ENCODE data around the gene CAPS2. TPM values are rescaled to one million over a fixed set of nuclear protein-coding genes. Genes with fewer than 3 reads are reported as not detected.

Gene CAPS2
- polyA plus RNA-seq: 1.5 to 2.2 TPM (median 2.0 TPM) in 3 replicates
- polyA plus RNA-seq (2011; ENCODE audit: low read depth): 1.0 TPM
- polyA plus RNA-seq (2011; cell fraction: cytosol; rRNA removed): 1.3 and 1.6 TPM in 2 replicates
- 3.4 and 4.4 TPM in 2 replicates for polyA plus RNA-seq (2011; cell fraction: nucleus; rRNA removed)
- polyA plus RNA-seq (2012; ENCODE audit: low replicate concordance): 1.0 and 1.1 TPM in 2 replicates
- 0.95 to 6.0 TPM (median 5.6 TPM) in 3 replicates for polyA minus RNA-seq
- polyA minus RNA-seq (2011; cell fraction: cytosol; rRNA and poly(A)+ RNA removed): 1.7 TPM
- 7.2 and 9.9 TPM in 2 replicates for polyA minus RNA-seq (2011; cell fraction: nucleus; rRNA and poly(A)+ RNA removed)

DNA sequence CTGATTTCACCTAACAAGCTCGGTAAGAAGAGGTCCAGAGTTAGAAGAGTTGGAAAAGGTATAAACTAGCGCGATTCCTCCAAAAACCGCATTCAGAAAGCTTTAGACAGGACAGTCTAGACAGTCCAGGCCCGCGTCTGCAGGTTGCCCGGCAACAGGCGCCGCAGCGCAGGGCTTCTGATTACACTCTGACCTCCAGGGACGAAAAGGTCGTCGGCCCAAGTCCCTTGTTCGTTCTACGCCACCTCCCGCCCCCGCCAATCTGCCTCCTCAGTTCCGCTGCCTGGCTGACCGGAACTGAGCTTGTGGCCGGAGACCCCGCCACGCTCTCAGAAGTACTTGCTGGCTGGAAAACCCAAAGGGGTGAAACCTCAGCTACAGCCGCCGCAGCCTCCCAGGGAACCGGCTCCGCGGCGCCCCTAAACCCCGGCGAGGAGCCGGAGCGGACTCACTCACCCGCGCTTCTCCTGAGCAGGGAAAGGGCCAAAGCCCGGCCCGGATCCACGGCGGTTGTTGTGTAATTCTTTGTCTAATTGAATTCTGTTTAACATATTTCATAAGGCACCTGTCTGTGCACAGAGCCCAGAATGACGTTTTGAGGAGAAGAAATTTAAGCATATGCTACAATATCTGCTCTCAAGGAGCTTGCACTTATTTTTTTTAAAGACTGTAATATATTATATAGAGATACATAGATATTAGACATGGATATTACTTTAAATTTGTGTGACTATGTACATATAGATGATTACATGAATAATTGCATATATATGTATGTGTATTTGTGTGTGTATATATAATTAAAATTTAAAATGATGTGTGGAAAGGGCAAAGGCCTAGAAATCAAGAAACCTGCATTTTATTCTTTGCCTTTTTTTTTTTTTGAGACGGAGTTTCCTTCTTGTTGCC is at the start of gene CAPS2:
CAPS2 (minus strand) TSS at position 407 of the 909 bp plus-strand sequence. CDS start 3,826 bp downstream, outside the sequence.
- no peaks in the 10 kb centered on the region for H4K20me1 ChIP-seq (ENCODE audit: control insufficient read depth, extremely low read depth, insufficient read depth, low read length)
- FAIRE-seq: no peak
- peak within 1 kb of the TSS; percentile 98 for H3K4me2 ChIP-seq (ENCODE audit: control insufficient read depth, extremely low read depth, insufficient read depth, low read depth, low read length)
- no peak for TF ChIP-seq EZH2 (IDR thresholded peaks at IDR 0.05; ENCODE audit: low read length)
- TF ChIP-seq, protein P1, sequence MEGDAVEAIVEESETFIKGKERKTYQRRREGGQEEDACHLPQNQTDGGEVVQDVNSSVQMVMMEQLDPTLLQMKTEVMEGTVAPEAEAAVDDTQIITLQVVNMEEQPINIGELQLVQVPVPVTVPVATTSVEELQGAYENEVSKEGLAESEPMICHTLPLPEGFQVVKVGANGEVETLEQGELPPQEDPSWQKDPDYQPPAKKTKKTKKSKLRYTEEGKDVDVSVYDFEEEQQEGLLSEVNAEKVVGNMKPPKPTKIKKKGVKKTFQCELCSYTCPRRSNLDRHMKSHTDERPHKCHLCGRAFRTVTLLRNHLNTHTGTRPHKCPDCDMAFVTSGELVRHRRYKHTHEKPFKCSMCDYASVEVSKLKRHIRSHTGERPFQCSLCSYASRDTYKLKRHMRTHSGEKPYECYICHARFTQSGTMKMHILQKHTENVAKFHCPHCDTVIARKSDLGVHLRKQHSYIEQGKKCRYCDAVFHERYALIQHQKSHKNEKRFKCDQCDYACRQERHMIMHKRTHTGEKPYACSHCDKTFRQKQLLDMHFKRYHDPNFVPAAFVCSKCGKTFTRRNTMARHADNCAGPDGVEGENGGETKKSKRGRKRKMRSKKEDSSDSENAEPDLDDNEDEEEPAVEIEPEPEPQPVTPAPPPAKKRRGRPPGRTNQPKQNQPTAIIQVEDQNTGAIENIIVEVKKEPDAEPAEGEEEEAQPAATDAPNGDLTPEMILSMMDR (optimal IDR thresholded peaks at IDR 0.05 in 1 of 3, IDR thresholded peaks at IDR 0.05 in 1 of 3, conservative IDR thresholded peaks at IDR 0.05 in 1 of 3; ENCODE audit: extremely low read depth in 1 of 3, insufficient read depth in 2 of 3, low read length in 3 of 3): no peak
- no peaks in the 10 kb centered on the region for H3K79me2 ChIP-seq (ENCODE audit: control insufficient read depth, insufficient read depth, low read length)
- H3K9me1 ChIP-seq (ENCODE audit: control insufficient read depth, extremely low read depth, insufficient read depth, low read length): no peaks in the 10 kb centered on the region
- H3K9me3 ChIP-seq (ENCODE audit: control insufficient read depth, low read depth, low read length): no peaks in the 10 kb centered on the region
- dilution Hi-C loops (cut with MboI; ENCODE audit: extremely low pct_ligation_motif_present, low sequenced_read_pairs): no loop called here
- H2AFZ ChIP-seq (ENCODE audit: control insufficient read depth, low read length): peak within 1 kb of the TSS; percentile 98
- peak within 1 kb of the TSS; percentile 68 for H3K9ac ChIP-seq (ENCODE audit: control insufficient read depth, extremely low read depth, insufficient read depth, low read length)
- no peaks in the 10 kb centered on the region for H3K27me3 ChIP-seq (ENCODE audit: control insufficient read depth, extremely low read depth, insufficient read depth, low read length)
- H3K4me1 ChIP-seq (ENCODE audit: control insufficient read depth, extremely low read depth, insufficient read depth, low read length): peaks cover 10% of the 10 kb centered on the region
- H3K36me3 ChIP-seq (ENCODE audit: control insufficient read depth in 2 of 2, extremely low read depth in 1 of 2, insufficient read depth in 2 of 2, low read length in 2 of 2): no peaks in the 10 kb centered on the region
- H3K4me3 ChIP-seq (ENCODE audit: control insufficient read depth in 2 of 3, extremely low read depth in 1 of 3, insufficient read depth in 2 of 3, low read depth in 1 of 3, low read length in 3 of 3): peak within 1 kb of the TSS; percentile 64 to 80 (median 77)
- H3K27ac ChIP-seq (ENCODE audit: control insufficient read depth, insufficient read depth, low read length): no peak within 1 kb of the TSS
- no peak for DNase-seq (ENCODE audit: low read depth, low spot score)

DNA sequence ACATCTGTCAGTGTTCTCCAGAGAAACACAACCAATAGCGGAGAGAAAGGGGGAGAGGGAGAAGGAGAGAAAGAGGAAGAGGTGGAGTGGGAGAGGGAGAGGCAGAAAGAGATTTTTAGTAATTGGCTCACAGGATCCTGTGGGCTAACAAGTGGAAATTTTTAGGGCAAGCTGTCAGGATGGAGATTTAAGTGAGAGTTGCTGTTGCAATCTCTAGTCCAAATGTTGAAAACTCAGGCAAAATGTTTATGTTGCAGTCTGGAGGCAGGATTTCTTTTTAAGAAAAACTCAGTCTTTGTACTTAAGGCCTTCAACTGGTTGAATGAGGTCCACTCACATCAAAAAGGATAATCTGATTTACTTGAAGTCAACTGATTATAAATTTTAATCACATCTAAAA is 48.2 kb upstream of the CAPS2 start:
- H3K9me3 ChIP-seq (ENCODE audit: control insufficient read depth, low read depth, low read length): no peaks in the 10 kb centered on the region
- no peak overlapping the region for H3K9ac ChIP-seq (ENCODE audit: control insufficient read depth, extremely low read depth, insufficient read depth, low read length)
- H2AFZ ChIP-seq (ENCODE audit: control insufficient read depth, low read length): no peak overlapping the region
- FAIRE-seq: no peak
- H3K27ac ChIP-seq (ENCODE audit: control insufficient read depth, insufficient read depth, low read length): no peak overlapping the region
- H3K79me2 ChIP-seq (ENCODE audit: control insufficient read depth, insufficient read depth, low read length): no peaks in the 10 kb centered on the region
- H3K9me1 ChIP-seq (ENCODE audit: control insufficient read depth, extremely low read depth, insufficient read depth, low read length): no peaks in the 10 kb centered on the region
- no peaks in the 10 kb centered on the region for H3K27me3 ChIP-seq (ENCODE audit: control insufficient read depth, extremely low read depth, insufficient read depth, low read length)
- no peaks in the 10 kb centered on the region for H3K36me3 ChIP-seq (ENCODE audit: control insufficient read depth in 2 of 2, extremely low read depth in 1 of 2, insufficient read depth in 2 of 2, low read length in 2 of 2)
- no peak overlapping the region for H3K4me2 ChIP-seq (ENCODE audit: control insufficient read depth, extremely low read depth, insufficient read depth, low read depth, low read length)
- TF ChIP-seq, protein P1 (optimal IDR thresholded peaks at IDR 0.05 in 1 of 3, IDR thresholded peaks at IDR 0.05 in 1 of 3, conservative IDR thresholded peaks at IDR 0.05 in 1 of 3; ENCODE audit: extremely low read depth in 1 of 3, insufficient read depth in 2 of 3, low read length in 3 of 3): no peak
- TF ChIP-seq EZH2 (IDR thresholded peaks at IDR 0.05; ENCODE audit: low read length): no peak
- dilution Hi-C loops (cut with MboI; ENCODE audit: extremely low pct_ligation_motif_present, low sequenced_read_pairs): no loop called here
- H3K4me1 ChIP-seq (ENCODE audit: control insufficient read depth, extremely low read depth, insufficient read depth, low read length): peaks cover 4% of the 10 kb centered on the region
- H3K4me3 ChIP-seq (ENCODE audit: control insufficient read depth in 2 of 3, extremely low read depth in 1 of 3, insufficient read depth in 2 of 3, low read depth in 1 of 3, low read length in 3 of 3): no peak overlapping the region
- no peak for DNase-seq (ENCODE audit: low read depth, low spot score)
- H4K20me1 ChIP-seq (ENCODE audit: control insufficient read depth, extremely low read depth, insufficient read depth, low read length): no peaks in the 10 kb centered on the region
